Measurements from ENCODE around the gene CRB3. TPM values are rescaled to one million over a fixed set of nuclear protein-coding genes. Genes with fewer than 3 reads are reported as not detected.

The CRB3 gene, protein sequence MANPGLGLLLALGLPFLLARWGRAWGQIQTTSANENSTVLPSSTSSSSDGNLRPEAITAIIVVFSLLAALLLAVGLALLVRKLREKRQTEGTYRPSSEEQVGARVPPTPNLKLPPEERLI
- total RNA-seq (1 to 10 TPM; 4.2 to 5.1 TPM), polyA plus RNA-seq (10 to 100 TPM in 1 of 2 donors, 1 to 10 TPM in 1; 4.3 to 10.3 TPM)

DNA sequence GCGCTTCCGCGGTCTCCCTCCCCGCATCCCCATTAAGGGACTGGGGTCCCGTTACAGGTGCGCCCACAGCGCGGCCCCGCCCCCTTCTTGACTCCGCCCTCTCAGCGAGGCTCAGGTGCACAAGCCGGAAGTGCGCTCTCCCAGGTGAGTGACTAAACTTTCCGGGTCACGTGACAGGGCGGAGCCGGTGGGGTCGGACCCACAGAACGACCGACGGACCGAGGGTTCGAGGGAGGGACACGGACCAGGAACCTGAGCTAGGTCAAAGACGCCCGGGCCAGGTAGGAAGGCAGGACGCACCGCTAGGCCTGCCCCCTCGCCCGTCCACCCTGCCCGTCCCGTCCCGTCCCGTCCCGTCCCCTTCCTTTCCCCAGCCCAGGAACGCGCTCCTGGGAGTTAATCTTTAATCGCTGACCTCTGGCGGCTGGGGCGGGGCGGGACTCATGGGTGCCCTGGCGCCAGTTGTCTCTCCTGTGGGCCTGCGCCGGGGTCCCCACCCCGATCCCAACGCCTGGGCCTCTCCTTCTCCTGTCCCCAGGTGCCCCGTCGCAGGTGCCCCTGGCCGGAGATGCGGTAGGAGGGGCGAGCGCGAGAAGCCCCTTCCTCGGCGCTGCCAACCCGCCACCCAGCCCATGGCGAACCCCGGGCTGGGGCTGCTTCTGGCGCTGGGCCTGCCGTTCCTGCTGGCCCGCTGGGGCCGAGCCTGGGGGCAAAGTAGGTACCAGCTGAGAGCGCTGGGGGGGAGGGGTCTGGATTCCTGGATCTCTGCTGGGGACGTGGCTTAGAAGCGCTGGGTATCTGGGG is at the start of gene CRB3:
TSS of gene CRB3 (plus strand) at position 202 of the 804 bp plus-strand sequence. CDS start at position 633, 431 bp downstream.
- intact Hi-C loops (cut with micrococcal nuclease), result no loop called here
- POLR2A ChIA-PET (ENCODE audit: partially characterized antibody), result interaction anchor here (5.0 kb wide), 1 partner anchor 17 kb away, joined by 21 read pairs; the partner anchor contains the start of gene DENND1C
- Histone ChIP-seq H3K4me1 (ENCODE audit: insufficient read depth, low read length) (peaks cover 14% of the 10 kb centered on the region), H3K27ac (ENCODE audit: low read depth, low read length) (peak within 1 kb of the TSS; percentile 21), H3K9me3 (ENCODE audit: control insufficient read depth in 1 of 2, low read length in 2 of 2) (no peaks in the 10 kb centered on the region), H3K4me3 (ENCODE audit: low read length in 2 of 2) (peak within 1 kb of the TSS; percentile 17 to 47), H3K27me3 (ENCODE audit: insufficient read depth, low read length) (no peaks in the 10 kb centered on the region), H3K36me3 (ENCODE audit: insufficient read depth, low read length) (peaks cover 6% of the 10 kb centered on the region)
- CTCF ChIA-PET (ENCODE audit: partially characterized antibody), result no interaction called here
- peak; percentile 22 to 63 (median 37) for DNase-seq
- H3K36me3 Mint-ChIP-seq, result peaks cover 6 to 18% of the 10 kb centered on the region in 2 donors
- no peaks in the 10 kb centered on the region for H3K27me3 Mint-ChIP-seq
- peaks cover 11 to 33% (median 20%) of the 10 kb centered on the region in 4 donors for H3K4me1 Mint-ChIP-seq
- H3K9me3 Mint-ChIP-seq, result no peaks in the 10 kb centered on the region
- H3K27ac Mint-ChIP-seq, result peak within 1 kb of the TSS; percentile 47 to 86 (median 67)
- H3K4me3 Mint-ChIP-seq, result peak within 1 kb of the TSS; percentile 52 to 84 (median 72)

DNA sequence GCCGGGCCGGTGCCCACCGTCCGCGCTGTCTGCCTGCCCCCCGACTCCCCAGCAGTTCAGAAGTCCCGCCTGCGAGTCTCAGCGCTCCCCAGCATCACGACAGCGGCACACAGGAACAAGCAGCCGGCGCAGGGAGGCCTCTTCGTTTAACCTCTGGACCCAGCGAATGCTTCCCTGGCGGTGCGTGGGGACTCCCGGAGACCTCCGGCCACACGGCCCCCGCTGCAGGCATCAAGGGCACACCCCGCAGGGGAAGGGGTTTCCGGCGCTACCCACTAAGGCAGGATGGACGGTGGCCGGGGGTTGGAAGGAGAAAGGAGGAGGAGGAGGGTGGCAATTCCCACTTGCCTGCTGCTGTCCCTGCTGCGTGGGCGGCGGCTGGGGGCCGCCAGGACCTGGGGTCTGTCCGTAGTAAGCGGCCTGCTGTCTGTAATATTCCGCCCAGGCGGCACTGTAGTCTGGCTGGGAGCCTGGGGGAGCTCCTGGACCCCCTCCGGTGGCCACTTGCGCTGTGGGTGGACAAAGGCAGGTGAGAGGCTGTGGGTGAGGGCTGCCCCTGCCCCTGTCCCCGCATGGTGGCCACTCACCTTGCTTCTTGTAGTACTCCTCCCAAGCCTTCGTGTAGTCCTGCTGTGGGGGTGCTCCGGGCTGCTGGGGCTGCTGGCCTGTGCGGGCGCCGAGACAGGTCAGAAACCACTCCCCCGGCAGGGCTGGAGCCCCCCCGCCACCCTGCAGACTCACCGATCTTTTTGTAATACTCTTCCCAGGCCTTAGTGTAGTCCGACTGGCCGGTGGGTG is 49.1 kb upstream of the CRB3 start:
- Histone ChIP-seq H3K36me3 (ENCODE audit: insufficient read depth, low read length) (peaks cover 57% of the 10 kb centered on the region), H3K27me3 (ENCODE audit: insufficient read depth, low read length) (no peaks in the 10 kb centered on the region), H3K4me1 (ENCODE audit: insufficient read depth, low read length) (no peaks in the 10 kb centered on the region), H3K27ac (ENCODE audit: low read depth, low read length) (no peak overlapping the region), H3K4me3 (ENCODE audit: low read length in 2 of 2) (no peak overlapping the region), H3K9me3 (ENCODE audit: control insufficient read depth in 1 of 2, low read length in 2 of 2) (no peaks in the 10 kb centered on the region)
- Mint-ChIP-seq H3K4me1 (no peaks in the 10 kb centered on the region), H3K27me3 (no peaks in the 10 kb centered on the region), H3K36me3 (peaks cover 24 to 51% of the 10 kb centered on the region in 2 donors), H3K9me3 (peaks cover 0 to 1% (median 0%) of the 10 kb centered on the region in 8 donors), H3K27ac (no peak overlapping the region), H3K4me3 (no peak overlapping the region)
- DNase-seq, result no peak
- intact Hi-C loops (cut with micrococcal nuclease), result no loop called here
- ChIA-PET POLR2A (ENCODE audit: partially characterized antibody) (no interaction called here), CTCF (ENCODE audit: partially characterized antibody) (no interaction called here)

DNA sequence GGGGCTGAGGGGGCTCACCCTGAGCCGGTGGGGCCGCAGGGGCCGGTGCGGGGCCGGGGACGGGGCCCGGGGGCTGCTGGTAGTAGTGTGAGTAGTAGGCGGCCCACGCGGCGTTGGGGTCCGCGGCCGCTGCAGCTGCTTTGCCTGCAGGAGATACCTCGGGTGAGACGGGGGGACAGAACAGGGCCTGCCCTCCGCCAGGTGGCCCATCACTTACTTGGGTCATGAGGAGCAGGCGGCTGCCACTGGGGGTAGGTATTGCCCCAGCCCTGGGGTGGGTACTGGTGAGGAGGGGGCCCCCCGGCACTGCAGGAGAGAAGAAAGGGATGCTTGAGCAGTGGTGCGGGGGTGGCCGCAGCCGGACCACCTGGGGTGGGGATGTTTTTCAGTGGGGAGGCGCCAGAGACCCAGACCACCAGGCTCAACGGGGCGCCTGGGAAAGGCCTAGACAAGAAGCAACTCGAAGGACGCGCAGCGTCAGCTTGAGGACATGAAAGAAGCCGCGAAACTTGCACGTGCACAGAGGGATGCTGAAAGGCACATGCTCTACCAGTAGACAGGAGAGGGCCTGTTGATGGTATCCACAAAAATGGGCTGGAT is 48.4 kb upstream of the CRB3 start:
- no peaks in the 10 kb centered on the region for H3K4me1 Mint-ChIP-seq
- ChIA-PET POLR2A (ENCODE audit: partially characterized antibody) (no interaction called here), CTCF (ENCODE audit: partially characterized antibody) (no interaction called here)
- H3K4me1 ChIP-seq (ENCODE audit: insufficient read depth, low read length), result no peaks in the 10 kb centered on the region
- H3K9me3 Mint-ChIP-seq, result peaks cover 0 to 1% (median 0%) of the 10 kb centered on the region in 8 donors
- no peak overlapping the region for H3K27ac ChIP-seq (ENCODE audit: low read depth, low read length)
- peaks cover 64% of the 10 kb centered on the region for H3K36me3 ChIP-seq (ENCODE audit: insufficient read depth, low read length)
- H3K9me3 ChIP-seq (ENCODE audit: control insufficient read depth in 1 of 2, low read length in 2 of 2), result no peaks in the 10 kb centered on the region
- no peak overlapping the region for H3K4me3 ChIP-seq (ENCODE audit: low read length in 2 of 2)
- intact Hi-C loops (cut with micrococcal nuclease), result no loop called here
- H3K4me3 Mint-ChIP-seq, result no peak overlapping the region
- H3K27me3 ChIP-seq (ENCODE audit: insufficient read depth, low read length), result no peaks in the 10 kb centered on the region
- H3K27me3 Mint-ChIP-seq, result no peaks in the 10 kb centered on the region
- no peak for DNase-seq
- H3K27ac Mint-ChIP-seq, result no peak overlapping the region
- H3K36me3 Mint-ChIP-seq, result peaks cover 29 to 58% of the 10 kb centered on the region in 2 donors

DNA sequence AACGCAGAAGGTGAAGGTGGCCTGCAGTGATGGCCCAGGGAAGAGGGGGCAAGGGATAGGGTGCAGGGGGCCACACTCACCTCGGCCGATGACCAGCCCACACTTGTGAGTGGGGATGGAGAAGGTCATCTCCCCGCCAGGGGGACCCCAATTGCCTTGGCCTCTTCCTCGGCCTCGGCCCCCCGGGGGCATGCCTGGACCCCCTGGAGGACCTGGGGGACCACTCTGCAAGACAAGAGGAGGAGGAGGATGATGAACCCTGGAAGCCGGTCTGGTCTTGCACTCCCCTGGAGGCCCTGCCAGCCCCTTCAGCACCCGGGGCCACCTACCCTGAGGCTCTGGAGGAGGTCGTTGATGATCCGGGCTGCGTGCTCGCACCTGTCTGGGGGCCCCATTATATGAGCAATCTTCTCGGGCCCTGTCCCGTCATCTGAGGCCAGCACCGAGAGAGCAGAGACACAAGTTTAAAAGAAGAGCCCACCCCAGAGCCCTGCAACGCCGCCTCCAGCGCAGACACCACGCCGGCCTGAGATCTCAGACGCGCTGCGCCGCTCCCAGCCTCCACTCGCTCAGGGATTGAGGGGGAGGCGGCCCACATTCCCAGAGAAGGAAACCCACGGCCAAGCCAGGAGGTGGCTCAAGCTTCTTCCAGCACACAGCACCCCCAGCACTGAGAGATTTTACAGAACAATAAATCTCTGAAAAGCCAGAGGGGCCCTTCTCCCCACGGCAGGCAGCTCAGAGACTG is 47.2 kb upstream of the CRB3 start:
- Mint-ChIP-seq H3K4me1 (peaks cover 0 to 5% (median under 1%) of the 10 kb centered on the region in 4 donors), H3K36me3 (peaks cover 33 to 65% of the 10 kb centered on the region in 2 donors), H3K27ac (no peak overlapping the region), H3K4me3 (no peak overlapping the region), H3K9me3 (peaks cover 0 to 1% (median 0%) of the 10 kb centered on the region in 8 donors), H3K27me3 (no peaks in the 10 kb centered on the region)
- H3K4me3 ChIP-seq (ENCODE audit: low read length in 2 of 2), result no peak overlapping the region
- no peaks in the 10 kb centered on the region for H3K9me3 ChIP-seq (ENCODE audit: control insufficient read depth in 1 of 2, low read length in 2 of 2)
- no peak overlapping the region for H3K27ac ChIP-seq (ENCODE audit: low read depth, low read length)
- H3K4me1 ChIP-seq (ENCODE audit: insufficient read depth, low read length), result peaks cover 5% of the 10 kb centered on the region
- no peaks in the 10 kb centered on the region for H3K27me3 ChIP-seq (ENCODE audit: insufficient read depth, low read length)
- POLR2A ChIA-PET (ENCODE audit: partially characterized antibody), result no interaction called here
- intact Hi-C loops (cut with micrococcal nuclease), result no loop called here
- DNase-seq, result no peak
- CTCF ChIA-PET (ENCODE audit: partially characterized antibody), result no interaction called here
- peaks cover 75% of the 10 kb centered on the region for H3K36me3 ChIP-seq (ENCODE audit: insufficient read depth, low read length)

DNA sequence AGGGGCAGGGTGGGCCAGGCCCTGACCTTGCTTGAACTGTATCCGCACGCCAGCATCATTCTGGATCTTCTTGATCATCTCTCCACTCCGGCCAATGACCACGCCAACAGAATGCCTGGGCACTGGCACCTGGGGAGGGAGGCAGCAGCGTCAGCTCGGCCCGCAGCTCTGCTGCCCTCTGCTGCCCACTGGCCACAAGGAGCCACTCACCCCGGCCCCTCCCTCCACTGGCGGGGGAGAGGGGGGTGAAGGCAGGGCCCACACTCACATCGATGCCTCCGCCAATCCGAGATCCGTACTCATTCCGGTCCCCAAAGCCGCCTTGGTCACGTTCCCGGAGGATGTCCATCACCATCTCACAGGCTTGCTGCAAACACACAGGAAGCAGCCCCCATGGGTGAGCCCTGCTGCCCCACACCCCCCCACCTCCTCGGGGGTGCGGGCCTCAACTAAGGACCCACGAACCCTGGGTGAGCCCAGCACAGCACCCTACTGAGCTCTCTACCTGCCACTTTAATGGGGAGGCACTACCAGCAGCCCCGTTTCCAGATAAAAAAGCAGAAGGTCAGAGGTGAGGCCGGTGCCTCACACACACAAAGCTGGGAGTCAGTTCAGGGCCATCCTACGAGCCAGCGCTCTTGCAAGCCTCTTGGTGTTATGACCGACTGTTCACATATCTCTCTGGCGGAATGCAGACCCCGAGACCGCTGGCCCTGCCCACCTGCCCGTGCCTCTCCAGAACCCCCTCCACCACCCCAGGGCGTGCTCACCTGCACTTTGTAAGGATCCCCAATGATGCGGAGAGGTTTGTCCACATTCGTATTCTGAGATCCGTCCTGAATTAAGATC is 46.1 kb upstream of the CRB3 start:
- intact Hi-C loops (cut with micrococcal nuclease), result no loop called here
- peaks cover 16% of the 10 kb centered on the region for H3K4me1 ChIP-seq (ENCODE audit: insufficient read depth, low read length)
- H3K27ac ChIP-seq (ENCODE audit: low read depth, low read length), result no peak overlapping the region
- Mint-ChIP-seq H3K4me1 (peaks cover 5 to 16% (median 11%) of the 10 kb centered on the region in 4 donors), H3K9me3 (peaks cover 0 to 1% (median 0%) of the 10 kb centered on the region in 8 donors), H3K27me3 (no peaks in the 10 kb centered on the region), H3K4me3 (no peak overlapping the region), H3K27ac (no peak overlapping the region), H3K36me3 (peaks cover 33 to 69% of the 10 kb centered on the region in 2 donors)
- ChIA-PET POLR2A (ENCODE audit: partially characterized antibody) (no interaction called here), CTCF (ENCODE audit: partially characterized antibody) (no interaction called here)
- no peaks in the 10 kb centered on the region for H3K27me3 ChIP-seq (ENCODE audit: insufficient read depth, low read length)
- no peaks in the 10 kb centered on the region for H3K9me3 ChIP-seq (ENCODE audit: control insufficient read depth in 1 of 2, low read length in 2 of 2)
- no peak for DNase-seq
- H3K4me3 ChIP-seq (ENCODE audit: low read length in 2 of 2), result no peak overlapping the region
- peaks cover 83% of the 10 kb centered on the region for H3K36me3 ChIP-seq (ENCODE audit: insufficient read depth, low read length)

DNA sequence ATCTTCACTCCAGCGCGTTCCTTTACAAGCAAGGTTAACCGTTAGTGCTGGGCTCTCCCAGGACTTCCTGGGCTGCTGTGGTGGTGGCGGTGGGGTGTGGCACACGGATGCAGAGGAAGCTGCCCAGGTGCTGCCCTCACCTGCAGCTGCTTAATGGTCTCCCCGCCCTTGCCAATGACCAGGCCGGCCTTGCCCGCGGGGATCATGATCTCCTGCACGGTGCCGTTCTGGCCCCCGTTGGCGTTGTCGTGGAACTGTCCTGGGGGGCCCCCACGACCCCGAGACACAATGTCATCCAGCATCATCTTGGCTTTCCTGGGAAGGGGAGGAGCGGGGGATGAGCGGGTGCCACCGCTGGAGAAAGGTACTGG is 45.5 kb upstream of the CRB3 start:
- Mint-ChIP-seq H3K36me3 (peaks cover 27 to 73% of the 10 kb centered on the region in 2 donors), H3K9me3 (peaks cover 0 to 1% (median 0%) of the 10 kb centered on the region in 8 donors), H3K4me1 (peaks cover 10 to 22% (median 17%) of the 10 kb centered on the region in 4 donors), H3K4me3 (no peak overlapping the region), H3K27me3 (no peaks in the 10 kb centered on the region), H3K27ac (no peak overlapping the region)
- Histone ChIP-seq H3K27me3 (ENCODE audit: insufficient read depth, low read length) (no peaks in the 10 kb centered on the region), H3K36me3 (ENCODE audit: insufficient read depth, low read length) (peaks cover 80% of the 10 kb centered on the region), H3K4me1 (ENCODE audit: insufficient read depth, low read length) (peaks cover 22% of the 10 kb centered on the region), H3K9me3 (ENCODE audit: control insufficient read depth in 1 of 2, low read length in 2 of 2) (no peaks in the 10 kb centered on the region), H3K27ac (ENCODE audit: low read depth, low read length) (no peak overlapping the region), H3K4me3 (ENCODE audit: low read length in 2 of 2) (no peak overlapping the region)
- DNase-seq, result no peak
- CTCF ChIA-PET (ENCODE audit: partially characterized antibody), result no interaction called here
- intact Hi-C loops (cut with micrococcal nuclease), result no loop called here
- POLR2A ChIA-PET (ENCODE audit: partially characterized antibody), result no interaction called here
